CD4-positive, alpha-beta T cell treated with Interleukin-15 for 4 hours (primary cell): ENCODE measurements around the gene NMB.
"Not testable (repeated sequence)": the region's sequence is repeated elsewhere in the genome, so short reads cannot be mapped to it uniquely, and the experiment has no call there.

ENCODE experiments used
- DNase-seq: peaks from one replicate; pipeline ENCODE4 v3.0.0-alpha.2; 2020; ENCODE audit warnings: low spot score

Gene NMB, protein sequence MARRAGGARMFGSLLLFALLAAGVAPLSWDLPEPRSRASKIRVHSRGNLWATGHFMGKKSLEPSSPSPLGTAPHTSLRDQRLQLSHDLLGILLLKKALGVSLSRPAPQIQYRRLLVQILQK

DNA sequence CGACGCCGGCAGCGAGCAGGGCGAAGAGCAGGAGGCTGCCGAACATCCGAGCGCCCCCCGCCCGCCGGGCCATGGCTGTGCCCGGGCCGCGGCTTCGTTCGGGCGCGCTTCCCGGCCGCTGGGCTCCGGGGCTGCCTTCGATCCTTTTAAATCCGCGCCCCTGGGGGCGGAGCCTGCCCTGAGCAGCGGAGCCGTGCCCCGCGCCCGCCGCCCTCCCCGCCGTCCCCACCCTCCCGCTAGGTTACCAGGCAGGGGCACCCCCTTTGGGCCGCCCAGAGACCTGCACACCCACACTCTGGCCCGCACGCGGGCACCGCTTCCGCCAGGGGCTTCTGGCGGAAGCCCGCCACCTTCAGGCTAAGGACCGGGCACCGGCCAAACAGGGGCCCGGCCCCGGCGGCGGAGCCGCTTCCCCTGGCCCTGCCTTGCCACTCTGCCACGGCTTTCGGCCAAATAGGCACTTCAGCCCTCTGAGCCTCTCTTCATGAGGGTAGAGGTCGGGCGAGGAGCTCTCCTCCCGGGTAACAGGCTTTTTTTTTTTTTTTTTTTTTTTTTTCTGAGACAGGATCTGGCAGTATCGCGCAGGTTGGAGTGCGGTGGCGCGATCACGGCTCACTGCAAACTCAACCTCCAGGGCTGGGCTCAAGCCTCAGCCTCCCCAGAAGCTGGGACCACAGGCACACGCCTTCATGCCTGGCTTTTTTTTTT, at the start of gene NMB:
TSS of gene NMB (minus strand) at position 120 of the 708 bp plus-strand sequence. CDS start at position 73, 47 bp downstream.
- peak; percentile 84 for DNase-seq

DNA sequence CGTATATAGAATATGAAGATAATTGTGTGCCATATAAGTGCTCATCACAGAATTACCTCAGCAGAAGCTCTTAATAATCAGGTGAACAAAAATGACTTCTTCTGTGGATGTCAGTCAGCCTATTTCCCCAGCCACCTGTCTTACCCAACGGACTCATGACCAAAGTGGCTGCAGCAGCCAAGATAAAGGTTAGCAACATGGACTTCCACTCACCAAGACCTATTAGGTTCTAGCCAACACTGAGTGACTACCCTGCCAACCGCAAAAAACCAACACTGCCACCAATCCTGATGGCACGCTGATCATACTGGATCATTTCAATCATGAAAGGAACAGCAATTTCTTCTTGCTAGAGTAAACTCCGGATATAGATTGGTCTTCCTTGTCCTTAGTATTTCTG, 45.8 kb upstream of the NMB start:
- DNase-seq = no peak

DNA sequence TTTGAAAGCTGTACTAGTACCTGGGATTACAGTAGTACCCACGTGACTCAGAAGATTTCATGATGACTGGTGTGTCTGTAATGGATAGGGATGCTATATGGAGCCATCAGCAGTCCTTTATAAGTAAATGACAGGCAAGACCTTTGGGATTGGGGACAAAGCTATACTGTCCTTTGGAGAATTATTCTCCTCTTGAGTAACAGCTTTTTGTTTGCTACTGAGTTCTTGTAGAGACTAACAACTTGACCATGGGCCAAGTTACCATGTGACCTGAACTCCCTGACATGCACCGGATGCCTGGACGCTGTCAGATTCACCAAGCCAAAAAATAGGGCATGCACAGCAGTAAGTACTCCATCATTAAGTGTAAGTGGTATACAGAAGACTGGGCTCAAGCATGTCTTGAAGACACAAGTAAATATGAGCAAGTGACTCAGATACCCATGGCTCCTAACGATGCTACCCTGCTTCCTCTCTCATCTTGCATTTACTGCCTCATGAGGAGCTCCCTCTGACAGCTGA, 45.0 kb upstream of the NMB start:
- no peak for DNase-seq

DNA sequence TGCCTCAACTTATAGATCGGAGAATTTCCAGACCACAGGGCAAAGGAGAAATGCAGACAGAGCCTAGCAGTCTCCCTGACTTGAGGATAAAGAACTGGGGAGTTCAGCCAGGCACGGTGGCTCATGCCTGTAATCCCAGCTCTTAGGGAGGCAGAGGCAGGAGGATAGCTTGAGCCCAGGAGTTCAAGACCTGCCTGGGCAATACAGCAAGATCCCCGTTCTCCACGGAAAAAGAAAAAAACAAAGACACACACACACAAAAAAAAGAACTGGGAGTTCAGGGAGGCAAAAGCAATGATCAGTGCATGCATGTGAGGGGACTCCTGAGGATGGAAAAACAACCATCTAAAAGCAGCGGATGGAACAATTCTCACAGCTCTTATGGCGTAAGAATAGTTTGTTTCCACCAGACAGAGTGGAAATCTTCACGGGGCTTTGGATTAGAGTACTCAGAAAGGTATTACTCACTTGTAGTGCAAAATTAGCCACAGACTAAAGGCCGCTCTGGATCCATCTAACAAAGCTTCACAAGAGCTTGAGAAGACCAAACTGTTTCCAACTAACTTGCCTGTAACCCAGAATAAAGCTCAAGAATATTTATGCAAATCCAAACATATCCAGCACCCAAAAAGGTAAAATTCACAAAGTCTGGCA, 41.7 kb upstream of the NMB start:
- no peak for DNase-seq

DNA sequence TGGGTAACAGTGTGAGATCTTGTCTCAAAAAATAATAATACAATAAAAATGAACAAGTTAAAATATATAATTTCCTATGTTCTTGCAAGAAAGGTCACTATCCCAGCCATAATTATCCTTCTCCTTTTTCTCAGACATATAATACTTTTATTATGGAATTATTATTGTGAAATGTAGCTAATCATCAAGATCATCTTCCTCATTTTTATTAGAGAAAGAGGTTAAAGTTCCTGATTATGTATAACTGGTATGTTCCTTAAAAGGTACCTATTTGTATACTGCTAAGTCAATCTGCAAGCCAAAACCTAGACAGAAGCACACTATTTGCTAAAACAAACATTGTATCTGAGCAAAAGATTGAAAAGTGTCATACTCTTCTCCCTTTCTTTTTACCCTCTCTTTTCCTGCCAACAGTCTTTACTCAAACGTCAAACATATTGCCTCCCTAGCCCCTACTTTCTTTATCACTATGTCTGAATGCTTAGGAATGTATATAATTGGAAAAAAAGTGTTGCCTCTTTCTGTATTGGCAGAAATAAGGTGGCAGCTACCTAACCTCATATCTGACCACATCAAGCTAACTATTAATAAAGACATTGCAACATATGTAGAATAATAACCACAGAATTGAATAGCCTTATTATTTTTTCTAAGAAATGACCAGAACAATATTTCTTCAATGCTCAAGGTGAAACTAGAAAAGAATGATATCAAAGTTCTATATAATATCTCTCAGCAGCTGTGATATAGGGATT, 39.4 kb upstream of the NMB start:
- DNase-seq = no peak

DNA sequence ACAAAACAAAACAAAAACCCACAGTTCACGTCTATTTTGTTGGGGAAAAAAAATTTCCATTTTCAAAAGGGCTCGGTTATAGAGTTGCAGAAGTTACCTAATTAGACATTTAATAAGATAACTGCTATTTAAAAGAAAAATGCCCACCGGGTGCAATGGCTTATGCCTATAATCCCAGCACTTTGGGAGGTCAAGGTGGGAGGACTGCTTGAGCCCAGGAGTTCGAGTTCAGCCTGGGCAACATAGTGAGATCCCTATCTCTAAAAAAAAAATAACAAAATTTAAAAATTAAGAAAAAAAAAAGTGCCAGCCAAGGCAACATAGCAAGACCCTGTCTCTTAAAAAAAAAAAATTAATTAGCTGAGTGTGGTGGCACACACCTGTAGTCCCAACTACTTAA, 38.8 kb upstream of the NMB start:
- no peak for DNase-seq

DNA sequence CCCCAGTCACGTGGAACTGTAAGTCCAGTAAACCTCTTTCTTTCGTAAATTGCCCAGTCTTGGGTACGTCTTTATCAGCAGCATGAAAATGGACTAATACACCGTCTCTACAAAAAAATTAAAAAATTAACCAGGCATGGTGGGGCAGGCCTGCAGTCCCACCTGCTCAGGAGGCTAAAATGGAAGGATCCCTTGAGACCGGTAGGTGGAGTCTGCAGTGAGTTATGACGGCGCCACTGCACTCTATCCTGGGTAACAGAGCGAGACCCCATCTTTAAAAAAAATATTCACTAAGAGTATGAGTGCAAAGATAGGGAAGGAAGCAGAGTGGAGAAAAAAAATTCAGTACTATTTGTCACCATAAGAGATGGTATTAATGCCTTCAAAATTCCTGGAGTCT, 32.3 kb upstream of the NMB start:
- DNase-seq = no peak

DNA sequence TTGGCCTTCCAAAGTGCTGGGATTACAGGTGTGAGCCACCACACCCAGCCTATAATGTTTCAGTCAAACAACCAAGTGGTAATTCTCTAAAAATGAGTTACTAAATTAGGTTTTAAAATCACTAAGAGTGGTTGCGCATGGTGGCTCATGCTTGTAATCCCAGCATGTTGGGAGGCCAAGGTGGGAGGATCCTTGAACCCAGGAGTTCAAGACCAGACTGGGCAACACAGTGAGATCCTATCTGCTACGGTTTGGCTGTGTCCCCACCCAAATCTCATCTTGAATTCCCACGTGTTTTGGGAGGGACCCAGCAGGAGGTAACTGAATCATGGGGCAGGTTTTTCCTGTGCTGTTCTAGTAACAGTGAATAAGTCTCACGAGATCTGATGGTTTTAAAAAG, 31.9 kb upstream of the NMB start:
- DNase-seq = no peak

DNA sequence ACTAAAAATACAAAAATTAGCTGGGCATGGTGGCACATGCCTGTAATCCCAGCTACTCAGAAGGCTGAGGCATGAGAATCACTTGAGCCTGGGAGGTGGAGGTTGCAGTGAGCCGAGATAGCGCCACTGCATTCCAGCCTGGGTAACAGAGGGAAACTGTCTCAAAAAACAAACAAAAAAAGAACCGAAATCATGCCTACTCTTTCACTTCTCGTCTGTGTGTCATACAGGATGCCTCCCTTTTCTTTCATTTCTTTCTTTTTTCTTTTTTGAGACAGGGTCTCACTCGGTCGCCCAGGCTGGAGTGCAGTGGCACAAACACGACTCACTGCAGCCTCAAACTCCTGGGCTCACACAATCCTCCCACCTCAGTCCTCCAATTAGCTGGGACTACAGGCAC, 28.4 kb upstream of the NMB start:
- DNase-seq = not testable (repeated sequence)

DNA sequence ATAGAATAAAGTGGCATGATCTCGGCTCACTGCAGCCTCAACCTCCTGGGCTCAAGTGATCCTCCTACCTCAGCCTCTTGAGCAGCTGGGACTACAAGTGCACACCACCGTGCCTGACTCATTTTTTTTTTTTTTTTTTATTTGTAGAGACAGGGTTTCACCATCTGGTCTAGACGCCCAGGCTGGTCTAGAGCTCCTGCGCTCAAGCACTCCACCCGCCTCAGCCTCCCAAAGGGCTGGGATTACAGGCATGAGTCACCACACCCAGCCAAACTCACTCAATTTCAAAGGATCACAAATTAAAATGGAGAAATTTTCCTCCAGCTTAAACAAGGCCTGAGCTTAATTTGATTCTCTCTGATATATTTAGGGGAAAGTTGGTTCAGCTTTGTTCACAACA, 27.3 kb upstream of the NMB start:
- DNase-seq = no peak

DNA sequence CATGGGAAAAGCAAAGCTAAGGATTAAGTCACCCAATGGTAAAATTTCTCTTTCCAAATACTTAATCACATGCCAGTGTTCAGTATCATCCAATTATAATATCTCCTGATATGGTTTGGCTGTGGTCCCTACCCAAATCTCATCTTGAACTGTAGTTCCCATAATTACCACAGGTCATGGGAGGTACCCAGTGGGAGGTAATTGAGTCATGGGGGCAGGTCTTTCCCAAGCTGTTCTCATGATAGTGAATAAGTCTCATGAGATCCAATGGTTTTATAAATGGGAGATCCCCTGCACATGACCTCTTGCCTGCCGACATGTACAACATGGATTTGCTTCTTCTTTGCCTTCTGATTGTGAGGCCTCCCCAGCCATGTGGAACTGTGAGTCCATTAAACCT, 26.1 kb upstream of the NMB start:
- no peak for DNase-seq

DNA sequence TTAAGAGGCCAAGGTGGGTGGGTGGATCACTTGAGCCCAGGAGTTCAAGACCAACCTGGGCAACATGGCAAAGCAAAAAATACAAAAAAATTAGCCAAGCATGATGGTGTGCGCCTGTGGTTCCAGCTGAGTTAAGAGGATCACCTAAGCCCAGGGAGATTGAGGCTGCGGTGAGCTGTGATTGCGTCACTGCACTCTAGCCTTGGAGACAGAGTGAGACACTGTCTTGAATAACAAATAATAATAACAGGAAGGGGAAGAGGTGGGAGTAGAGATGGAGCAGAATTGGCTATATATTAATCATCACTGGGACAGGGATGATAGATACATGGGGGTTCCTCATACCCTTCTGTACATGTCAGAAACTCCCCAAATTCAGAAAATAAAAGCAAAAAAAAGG, 23.8 kb upstream of the NMB start:
- DNase-seq = peak; percentile 36

DNA sequence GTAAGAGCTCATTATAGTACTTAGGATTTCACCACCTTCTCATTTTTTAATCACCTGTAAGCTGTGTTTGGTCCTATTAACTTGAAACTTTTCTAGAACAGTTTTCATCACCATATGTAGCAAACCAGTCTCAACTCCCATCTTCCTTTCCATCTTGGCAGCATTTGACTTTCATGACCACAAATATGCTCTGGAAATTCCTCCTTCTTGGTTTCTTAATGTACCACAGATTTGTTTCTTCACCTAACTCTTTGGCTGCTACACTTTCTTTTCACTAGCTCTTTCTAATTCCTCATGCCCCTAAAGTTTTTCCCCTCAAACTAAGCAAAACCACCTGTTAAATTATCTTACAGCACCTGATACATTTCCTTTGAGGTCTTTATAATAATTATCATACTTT, 13.2 kb upstream of the NMB start:
- no peak for DNase-seq

DNA sequence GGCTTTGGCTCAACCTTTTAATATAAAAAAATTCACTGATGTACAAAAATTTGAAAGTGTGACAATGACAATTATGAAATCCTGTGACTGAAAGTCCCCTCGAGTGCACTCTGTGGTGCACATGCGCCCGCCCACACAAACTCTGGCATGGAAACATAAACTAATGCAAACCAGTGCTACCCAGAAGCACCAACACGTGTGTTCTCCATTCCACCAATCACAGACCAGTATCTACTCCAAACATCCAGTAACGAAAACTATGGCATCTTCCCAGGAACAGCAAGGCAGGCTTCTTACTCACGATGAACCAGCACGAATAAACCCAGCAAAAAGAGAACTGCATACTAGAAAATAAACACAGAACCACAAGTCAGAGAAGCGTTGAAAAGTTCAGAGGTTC, 11.7 kb upstream of the NMB start:
- DNase-seq = no peak

DNA sequence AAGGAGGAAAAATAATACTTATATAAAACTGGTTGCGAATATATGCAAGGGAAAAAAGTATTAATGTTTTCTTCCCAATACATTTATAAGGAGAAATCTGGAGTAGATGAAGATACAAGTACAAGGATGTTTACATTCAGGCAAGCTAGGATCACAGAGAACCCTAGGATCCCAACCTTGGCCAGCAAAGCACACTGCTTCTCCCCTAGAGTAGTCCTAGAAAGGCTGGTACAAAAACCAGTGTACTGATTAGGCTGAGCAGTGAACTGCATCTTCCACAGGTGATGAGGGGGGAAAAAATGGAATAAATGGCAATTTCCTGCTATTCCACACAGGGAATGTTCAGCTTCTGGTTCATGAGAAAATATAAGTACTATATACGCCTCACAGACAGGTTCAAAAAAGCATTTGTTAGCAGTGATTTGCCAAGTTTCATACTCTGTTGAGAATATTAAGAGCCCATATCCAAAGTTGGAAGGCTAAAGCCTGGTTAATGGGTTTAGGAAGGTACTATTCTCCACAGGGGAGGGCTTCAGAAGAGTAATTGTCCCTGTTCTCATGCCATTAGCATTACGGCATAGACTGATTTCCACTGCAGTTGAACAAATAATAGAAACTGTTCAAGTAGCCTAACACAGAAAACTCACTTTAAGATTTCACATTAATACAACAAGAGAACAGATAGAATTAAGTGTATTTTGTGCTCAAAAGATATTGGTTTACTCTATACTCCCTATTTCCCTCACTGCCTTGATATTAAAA, 10.4 kb upstream of the NMB start:
- DNase-seq = no peak

DNA sequence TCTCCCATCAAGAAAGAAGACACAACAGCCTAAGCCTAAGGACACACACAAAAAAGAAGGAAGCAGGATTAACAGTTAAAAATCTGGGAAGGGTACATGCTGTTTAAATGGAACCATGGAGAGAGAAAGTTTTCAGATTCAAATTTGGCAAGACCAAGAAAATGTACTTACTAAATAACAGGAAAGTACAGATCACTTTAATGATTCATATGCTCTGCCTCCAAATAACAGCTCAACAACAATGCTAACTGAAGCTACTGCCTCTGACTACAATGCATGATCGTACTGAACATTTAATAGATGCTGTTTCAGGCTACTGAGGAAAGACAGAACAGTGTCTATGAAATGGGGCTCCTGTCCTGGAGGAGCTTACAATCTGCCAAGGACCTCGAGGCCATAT, 8.4 kb upstream of the NMB start:
- no peak for DNase-seq

DNA sequence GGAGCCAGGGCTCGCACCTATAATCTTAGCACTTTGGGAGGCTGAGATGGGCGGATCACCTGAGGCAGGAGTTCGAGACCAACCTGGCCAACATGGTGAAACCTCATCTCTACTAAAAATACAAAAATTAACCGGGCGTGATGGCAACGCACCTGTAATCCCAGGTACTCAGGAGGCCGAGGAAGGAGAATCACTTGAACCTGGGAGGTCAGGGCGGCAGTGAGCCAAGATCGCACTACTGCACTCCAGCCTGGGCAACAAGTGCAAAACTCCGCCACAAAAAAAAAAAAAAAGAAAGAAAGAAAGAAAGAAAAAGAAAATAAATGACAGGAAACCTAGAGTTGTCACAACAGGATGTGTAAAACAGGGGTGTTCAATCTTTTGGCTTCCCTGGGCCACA, 3.0 kb upstream of the NMB start:
- no peak for DNase-seq

DNA sequence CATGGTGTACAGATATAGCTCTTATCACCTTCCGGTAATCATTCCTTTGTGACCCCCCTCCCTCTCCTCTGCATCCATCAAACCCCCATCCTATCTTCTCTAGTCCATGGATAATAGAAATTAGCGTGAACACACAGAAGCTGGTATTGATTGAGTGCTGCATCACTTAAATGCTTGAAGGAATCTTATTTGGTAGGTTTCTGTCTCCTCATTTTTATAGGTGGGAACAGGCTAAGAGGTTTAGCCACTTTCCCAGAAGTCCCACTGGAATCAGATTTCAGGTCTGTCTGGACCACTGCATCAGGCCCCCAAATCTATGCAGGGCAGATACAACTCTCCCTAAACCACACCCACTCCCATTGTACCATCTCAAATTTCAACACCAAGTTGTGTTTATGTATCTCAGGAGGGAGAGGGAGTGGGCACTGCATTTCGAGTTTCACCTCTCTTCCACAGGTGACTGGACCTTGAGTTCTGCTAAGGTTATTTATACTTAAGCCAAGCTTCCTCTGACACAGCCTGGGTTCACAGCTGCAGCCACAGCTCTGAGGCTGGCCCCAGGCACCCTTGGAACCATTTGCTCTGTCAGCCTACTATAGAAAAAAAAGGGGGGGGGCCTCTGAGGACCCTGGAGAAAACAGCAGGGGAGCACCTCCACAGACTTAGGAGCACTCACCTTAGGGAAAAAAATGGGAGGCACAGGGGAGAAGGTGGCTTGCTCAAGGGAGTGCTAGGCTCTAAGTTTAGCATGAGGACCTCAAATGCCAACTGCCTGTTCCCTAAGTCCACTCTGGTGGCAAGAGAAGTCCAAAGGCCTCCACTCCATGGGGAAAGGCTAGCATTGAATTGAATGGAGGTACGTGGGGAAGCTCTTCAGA, 2.1 kb upstream of the NMB start:
- DNase-seq = no peak

DNA sequence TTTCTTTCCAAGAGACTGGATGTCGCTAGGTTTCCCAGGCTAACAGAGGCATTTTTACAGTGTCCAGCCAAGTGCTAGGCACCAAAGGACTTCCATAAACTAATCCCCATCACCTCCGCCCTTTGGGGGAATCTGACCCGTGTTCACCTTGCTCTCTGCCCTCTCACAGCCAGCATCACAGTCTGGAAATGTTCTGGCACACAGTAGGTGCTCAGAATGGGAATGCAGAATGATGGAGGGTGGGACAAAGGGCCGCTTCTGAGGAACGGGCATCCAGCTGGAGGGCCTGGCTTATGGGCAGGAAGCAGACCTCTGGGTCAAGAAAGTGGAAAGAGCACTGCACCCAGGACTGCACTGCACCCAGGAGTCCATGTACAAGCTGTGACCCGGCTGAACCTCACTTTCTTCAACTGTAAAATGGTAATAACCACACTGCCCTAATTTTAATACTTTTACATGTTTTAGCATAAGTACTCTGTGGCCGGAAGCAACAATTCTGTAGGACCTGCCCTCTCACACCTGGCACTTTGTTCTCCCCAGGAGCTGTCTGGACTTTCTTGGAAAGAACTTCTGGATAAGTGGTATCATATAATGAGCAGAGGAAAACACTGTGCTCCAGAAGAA, 901 bp upstream of the NMB start:
- no peak for DNase-seq

DNA sequence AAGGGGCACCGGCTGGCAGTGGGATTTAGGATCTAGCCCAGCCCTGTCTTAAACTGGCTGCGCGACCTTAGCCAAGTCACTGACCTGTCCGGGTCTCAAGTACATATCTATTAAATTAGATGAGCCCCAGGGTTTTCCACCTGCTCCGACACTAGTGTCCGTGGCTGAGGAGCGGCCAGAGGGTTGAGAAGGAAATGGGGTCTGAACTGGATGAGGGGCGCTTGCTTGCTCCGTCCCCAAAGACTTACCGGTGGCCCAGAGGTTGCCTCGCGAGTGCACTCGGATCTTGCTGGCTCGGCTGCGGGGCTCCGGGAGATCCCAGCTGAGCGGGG, 285 bp downstream of the NMB start:
- no peak for DNase-seq

DNA sequence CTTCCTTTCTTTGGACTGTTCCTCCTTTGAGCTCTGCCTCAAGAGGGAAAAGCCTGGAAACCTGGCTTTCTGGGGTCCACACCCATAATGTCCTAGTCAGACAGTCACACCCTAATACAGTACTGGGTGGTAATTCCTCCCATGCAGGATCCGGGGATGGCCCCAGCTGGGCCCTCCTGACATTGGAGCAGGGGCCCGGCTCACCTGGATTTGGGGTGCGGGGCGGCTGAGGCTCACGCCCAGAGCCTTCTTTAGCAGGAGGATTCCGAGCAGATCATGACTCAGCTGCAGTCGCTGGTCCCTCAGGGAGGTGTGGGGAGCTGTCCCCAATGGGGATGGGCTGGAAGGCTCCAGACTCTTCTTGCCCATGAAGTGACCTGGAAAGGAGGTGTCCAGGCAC, 1.0 kb downstream of the NMB start:
- DNase-seq = no peak
